ENCODE measurements around the gene CBX5.
"Not testable (repeated sequence)": the region's sequence is repeated elsewhere in the genome, so short reads cannot be mapped to it uniquely, and the experiment has no call there.

The CBX5 gene

DNA sequence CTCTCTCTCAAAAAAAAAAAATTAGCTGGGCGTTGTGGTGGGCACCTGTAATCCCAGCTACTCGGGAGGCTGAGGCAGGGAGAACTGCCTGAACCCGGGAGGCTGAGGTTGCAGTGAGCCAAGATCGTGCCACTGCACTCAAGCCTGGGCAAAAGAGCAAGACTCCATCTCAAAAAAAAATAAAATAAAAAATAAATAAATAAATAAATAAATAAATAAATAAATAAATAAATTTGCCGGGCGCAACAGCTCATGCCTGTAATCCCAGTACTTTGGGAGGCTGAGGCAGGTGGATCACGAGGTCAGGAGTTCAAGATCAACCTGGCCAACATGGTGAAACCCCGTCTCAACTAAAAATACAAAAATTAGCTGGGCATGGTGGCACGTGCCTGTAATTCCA lies 94.6 kb downstream of the CBX5 start:
- peaks cover 60% of the 10 kb centered on the region for H3K36me3 Mint-ChIP-seq (ENCODE audit: low read depth)
- H3K4me3 Mint-ChIP-seq; H3K27ac Mint-ChIP-seq; H3K4me1 Mint-ChIP-seq (ENCODE audit: low read depth); H3K9me3 Mint-ChIP-seq; intact Hi-C loops (cut with micrococcal nuclease); H3K27me3 Mint-ChIP-seq: not testable (repeated sequence)

DNA sequence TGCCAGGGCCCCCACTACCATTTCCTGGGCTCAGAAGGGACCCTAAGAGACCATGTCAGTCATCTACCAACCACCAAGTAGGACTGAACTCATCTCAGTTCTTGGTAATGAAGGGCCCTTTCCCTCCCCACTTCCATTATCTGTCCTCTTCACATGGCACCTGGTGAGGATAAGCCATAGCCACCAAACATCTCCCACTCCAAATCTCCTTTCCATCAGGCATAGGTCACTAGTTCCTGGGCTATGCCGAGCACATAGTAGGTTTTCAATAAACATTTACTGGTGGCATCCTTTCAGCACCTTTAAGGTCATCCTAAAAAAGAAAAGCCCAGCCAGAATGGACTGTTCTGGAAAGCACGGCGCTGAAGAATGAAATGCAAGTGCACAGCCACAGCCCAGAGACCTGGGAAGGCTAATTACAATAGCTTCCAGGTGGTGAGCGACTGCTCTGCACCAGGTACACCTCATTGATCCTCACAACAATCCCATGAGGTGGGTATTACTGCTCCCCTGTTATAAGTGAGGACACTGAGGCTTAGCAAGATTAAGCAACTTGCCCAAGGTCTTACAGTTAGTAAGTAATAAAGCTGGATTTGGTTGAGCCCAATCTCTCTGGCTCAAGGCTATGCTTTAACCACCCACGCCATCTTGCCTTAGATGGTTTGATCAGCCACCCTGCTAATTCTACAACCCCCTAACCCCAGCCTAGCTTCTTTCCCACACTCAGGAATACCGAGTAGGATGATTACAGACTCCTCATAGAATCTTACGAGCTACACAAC lies 95.7 kb downstream of the CBX5 start:
- Mint-ChIP-seq H3K9me3 (no peaks in the 10 kb centered on the region), H3K36me3 (ENCODE audit: low read depth) (peaks cover 63% of the 10 kb centered on the region), H3K27ac (no peak overlapping the region), H3K4me1 (ENCODE audit: low read depth) (peaks cover 6% of the 10 kb centered on the region), H3K4me3 (no peak overlapping the region), H3K27me3 (peaks cover 4% of the 10 kb centered on the region)
- intact Hi-C loops (cut with micrococcal nuclease): no loop called here

DNA sequence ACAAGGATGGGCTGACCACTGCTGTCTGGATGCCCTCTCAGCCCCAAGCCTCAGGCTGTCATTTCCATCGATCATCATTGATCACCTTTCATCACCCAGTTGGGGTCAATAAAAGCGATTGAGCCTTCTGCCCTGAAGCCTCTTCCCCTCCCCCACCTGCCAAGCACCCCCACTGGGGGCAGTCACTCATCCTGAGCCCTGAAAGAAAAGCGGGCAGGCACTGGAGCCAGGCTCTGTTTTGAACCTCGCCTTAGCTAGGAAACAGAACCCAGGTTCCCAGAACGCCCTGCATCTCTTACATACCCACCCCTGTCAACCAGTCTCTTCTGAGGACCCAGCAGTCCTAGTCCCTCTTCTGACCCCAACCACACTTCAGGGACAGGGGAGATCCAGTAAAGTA lies 96.9 kb downstream of the CBX5 start:
- Mint-ChIP-seq H3K27me3 (peaks cover 13% of the 10 kb centered on the region), H3K4me1 (ENCODE audit: low read depth) (peaks cover 6% of the 10 kb centered on the region), H3K4me3 (no peak overlapping the region), H3K36me3 (ENCODE audit: low read depth) (peaks cover 63% of the 10 kb centered on the region), H3K27ac (no peak overlapping the region), H3K9me3 (no peaks in the 10 kb centered on the region)
- intact Hi-C loops (cut with micrococcal nuclease): no loop called here

DNA sequence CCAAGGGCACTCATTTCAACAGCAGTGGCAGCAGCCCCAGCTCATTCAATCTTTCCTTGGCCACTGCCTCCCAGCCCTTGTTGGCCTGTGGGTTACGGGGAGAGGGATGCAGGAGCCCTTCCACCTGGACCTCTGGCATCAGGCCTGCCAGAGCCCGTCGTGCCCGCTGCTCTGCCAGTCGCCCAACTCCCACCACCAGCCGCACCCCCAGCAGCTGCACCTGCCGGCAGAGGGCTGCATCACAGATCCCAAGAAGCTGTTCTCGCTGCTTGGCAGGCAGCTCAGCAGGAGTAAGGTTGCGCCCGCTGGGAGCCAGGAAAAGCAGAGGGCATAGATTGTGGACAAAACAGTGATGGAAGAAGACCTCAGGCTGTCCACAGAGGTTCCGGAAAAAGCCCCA lies 97.8 kb downstream of the CBX5 start:
- Mint-ChIP-seq H3K4me3 (no peak overlapping the region), H3K27me3 (peaks cover 14% of the 10 kb centered on the region), H3K27ac (no peak overlapping the region), H3K36me3 (ENCODE audit: low read depth) (peaks cover 56% of the 10 kb centered on the region), H3K4me1 (ENCODE audit: low read depth) (peaks cover 6% of the 10 kb centered on the region), H3K9me3 (no peaks in the 10 kb centered on the region)
- intact Hi-C loops (cut with micrococcal nuclease): no loop called here

Measured in dendritic cell treated with granulocyte-macrophage colony-stimulating factor and Interleukin-4, amounts not matched to agents 40 ng/mL and 50 ng/mL, for 4 days (primary cell).